Gastroesophageal sphincter (tissue), 3 donors: ENCODE measurements around the gene FZD7.

Experiments
- POLR2A ChIP-seq, 2 donors: fragments of 450-650 bp; IDR thresholded peaks; one replicate each; pipeline ENCODE4 v1.6.1; 2017; ENCODE audit warnings: antibody characterized with exemption in 2 of 2, mild to moderate bottlenecking in 2 of 2, moderate library complexity in 1 of 2
- TF ChIP-seq, protein P1 (sequence below), 4 experiments: fragments of 200-600 bp in 2 of 4; fragments of 450-650 bp in 2 of 4; sonication (generic) in 1 of 4; IDR thresholded peaks; one replicate each; pipeline ENCODE4 v1.5.1; 2017 to 2019; ENCODE audit warnings: antibody characterized with exemption in 4 of 4, mild to moderate bottlenecking in 2 of 4, moderate library complexity in 2 of 4

DNA sequence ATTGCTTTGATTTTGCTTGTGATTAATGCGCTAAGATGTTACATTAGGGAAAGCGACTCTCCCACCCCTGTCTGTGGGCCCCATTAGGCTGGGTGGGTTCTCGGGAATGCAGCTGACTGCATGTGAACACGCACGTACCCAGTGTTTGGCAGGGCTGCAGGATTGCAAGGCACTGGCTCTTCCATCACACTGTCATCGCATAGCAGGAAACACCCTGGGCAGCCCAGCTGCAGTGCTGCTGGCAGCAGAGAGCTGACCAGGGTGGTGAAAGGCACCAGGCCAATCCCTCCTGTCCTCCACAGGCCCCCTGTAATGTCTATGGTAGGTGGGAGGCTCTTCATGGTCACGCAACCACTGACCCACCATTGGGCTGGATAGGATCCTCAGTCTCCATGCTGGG, 34.4 kb upstream of the FZD7 start:
- TF ChIP-seq, protein P1, sequence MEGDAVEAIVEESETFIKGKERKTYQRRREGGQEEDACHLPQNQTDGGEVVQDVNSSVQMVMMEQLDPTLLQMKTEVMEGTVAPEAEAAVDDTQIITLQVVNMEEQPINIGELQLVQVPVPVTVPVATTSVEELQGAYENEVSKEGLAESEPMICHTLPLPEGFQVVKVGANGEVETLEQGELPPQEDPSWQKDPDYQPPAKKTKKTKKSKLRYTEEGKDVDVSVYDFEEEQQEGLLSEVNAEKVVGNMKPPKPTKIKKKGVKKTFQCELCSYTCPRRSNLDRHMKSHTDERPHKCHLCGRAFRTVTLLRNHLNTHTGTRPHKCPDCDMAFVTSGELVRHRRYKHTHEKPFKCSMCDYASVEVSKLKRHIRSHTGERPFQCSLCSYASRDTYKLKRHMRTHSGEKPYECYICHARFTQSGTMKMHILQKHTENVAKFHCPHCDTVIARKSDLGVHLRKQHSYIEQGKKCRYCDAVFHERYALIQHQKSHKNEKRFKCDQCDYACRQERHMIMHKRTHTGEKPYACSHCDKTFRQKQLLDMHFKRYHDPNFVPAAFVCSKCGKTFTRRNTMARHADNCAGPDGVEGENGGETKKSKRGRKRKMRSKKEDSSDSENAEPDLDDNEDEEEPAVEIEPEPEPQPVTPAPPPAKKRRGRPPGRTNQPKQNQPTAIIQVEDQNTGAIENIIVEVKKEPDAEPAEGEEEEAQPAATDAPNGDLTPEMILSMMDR (IDR thresholded peaks at IDR 0.05): no peak
- no peak for TF ChIP-seq POLR2A (IDR thresholded peaks at IDR 0.05)
